ENCODE data around the gene PRKCA. TPM values are rescaled to one million over a fixed set of nuclear protein-coding genes. Genes with fewer than 3 reads are reported as not detected.
A peak's percentile ranks its signal among the peaks of the same experiment; 100 is the strongest.

Gene PRKCA
- total and polyA plus RNA-seq, 10 of the 15 experiments (the other 5 are each of a cell fraction or from before 2014, with no cell fraction given), result 0.11 to 14.6 (median 0.72) TPM

DNA sequence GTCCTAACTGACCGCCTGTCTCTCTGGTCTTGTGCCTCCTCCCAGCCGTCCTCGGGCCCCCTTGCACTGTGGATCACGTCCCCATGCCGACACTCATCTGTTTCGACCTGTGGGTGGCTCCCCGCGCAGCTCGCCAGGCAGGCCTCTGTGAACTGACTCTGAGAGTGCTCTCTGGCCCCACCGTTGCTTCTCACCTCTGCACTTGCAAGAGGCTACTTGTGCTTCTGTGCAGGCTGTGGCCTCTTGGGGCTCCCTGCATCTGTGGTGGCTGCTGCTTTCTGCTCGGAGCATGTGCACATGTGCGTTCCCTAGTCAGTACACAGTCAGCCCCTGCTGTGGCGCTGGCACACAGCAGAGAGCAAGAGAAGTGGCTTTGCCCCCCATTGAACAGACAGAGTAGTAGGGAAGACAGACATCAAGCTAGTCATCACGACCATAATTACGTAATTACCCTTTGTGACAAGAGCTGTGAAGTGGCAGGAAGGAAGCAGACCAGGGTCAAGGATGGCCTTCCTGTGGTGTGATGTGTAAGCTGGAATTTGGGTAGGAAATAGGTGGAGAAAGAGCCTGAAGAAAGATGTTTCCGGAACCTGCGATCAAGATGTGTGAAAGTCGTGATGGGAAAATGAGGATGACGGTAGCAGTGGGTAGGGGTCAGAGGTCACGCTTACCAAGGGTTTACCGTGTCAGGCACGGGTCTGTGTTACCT lies 276.5 kb downstream of the PRKCA start:
- no peaks in the 10 kb centered on the region for H3K4me1 ChIP-seq (ENCODE audit: control insufficient read depth, insufficient read depth, low read length)
- RAD21 ChIA-PET (ENCODE audit: unreplicated experiment), result no interaction called here
- CTCF ChIA-PET, result interaction anchor here (1.0 to 3.1 kb wide), 2 partner anchors 10 to 12 kb away, joined by 3 to 16 read pairs; no protein-coding TSS in a partner anchor
- no peaks in the 10 kb centered on the region for H4K20me1 ChIP-seq (ENCODE audit: control insufficient read depth, insufficient read depth)
- DNase-seq (ENCODE audit: low read depth, low spot score) (no peak), ATAC-seq (no peak), FAIRE-seq (no peak)
- H3K27ac ChIP-seq (ENCODE audit: control insufficient read depth, insufficient read depth), result no peak overlapping the region
- H3K9me3 ChIP-seq (replicated peaks; ENCODE audit: control insufficient read depth, insufficient read depth, low read length), result no peaks in the 10 kb centered on the region
- H2AFZ ChIP-seq (ENCODE audit: control insufficient read depth, low read depth, low read length), result no peak overlapping the region
- H3K79me2 ChIP-seq (ENCODE audit: control insufficient read depth, insufficient read depth, low read length), result no peaks in the 10 kb centered on the region
- BruUV-seq (replicated peaks), result no TSS peak
- TF ChIP-seq RBBP5 (conservative IDR thresholded peaks at IDR 0.05), result no peak
- TF ChIP-seq NR2F1 (conservative IDR thresholded peaks at IDR 0.05), result peak; percentile 12; the same call in 1 of the 2 replicates
- H3K27me3 ChIP-seq (replicated peaks in 1 of 2; ENCODE audit: control insufficient read depth in 2 of 2, insufficient read depth in 2 of 2, low read length in 1 of 2), result no peaks in the 10 kb centered on the region
- SMC1A ChIA-PET (ENCODE audit: uncharacterized antibody, unreplicated experiment), result interaction anchor here (1.4 kb wide), 1 partner anchor 41 kb away, joined by 3 read pairs; no protein-coding TSS in a partner anchor
- H3K4me2 ChIP-seq (ENCODE audit: control insufficient read depth, insufficient read depth), result no peak overlapping the region
- in situ Hi-C loops (cut with MboI), result no loop called here
- no peak overlapping the region for H3K4me3 ChIP-seq
- no peaks in the 10 kb centered on the region for H3K36me3 ChIP-seq (ENCODE audit: control insufficient read depth in 2 of 2, insufficient read depth in 2 of 2, low read length in 1 of 2)
- intact Hi-C loops (cut with micrococcal nuclease; ENCODE audit: unreplicated experiment), result no loop called here
- WGBS (ENCODE audit: insufficient coverage, insufficient replicate concordance, low lambda C conversion rate, missing lambda C conversion rate), result 40% methylated on average over 22 of the region's 22 CpGs
- POLR2A ChIA-PET, result no interaction called here
- H3K9ac ChIP-seq (ENCODE audit: control insufficient read depth, insufficient read depth, low read length), result no peak overlapping the region

DNA sequence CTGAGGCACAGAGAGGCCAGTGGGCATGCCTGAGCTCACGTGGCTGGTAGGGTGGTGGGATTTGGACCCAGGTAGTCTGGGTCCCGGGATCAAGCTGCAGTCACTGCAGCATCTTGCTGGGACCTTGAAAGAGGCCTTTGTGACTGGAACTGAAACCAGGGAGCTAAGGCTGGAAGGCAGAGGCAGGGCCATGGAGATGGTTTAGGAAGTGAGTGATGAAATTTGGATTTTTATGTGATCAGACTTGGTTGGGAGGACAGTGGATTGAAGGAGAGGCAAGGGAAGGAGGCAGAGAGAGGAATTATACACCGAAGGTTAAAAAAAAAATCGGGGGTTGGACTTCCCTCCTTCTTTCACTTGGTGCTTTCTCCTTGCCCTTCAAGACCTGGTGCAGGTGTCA lies 277.1 kb downstream of the PRKCA start:
- Histone ChIP-seq H3K27me3 (replicated peaks in 1 of 2; ENCODE audit: control insufficient read depth in 2 of 2, insufficient read depth in 2 of 2, low read length in 1 of 2) (no peaks in the 10 kb centered on the region), H3K79me2 (ENCODE audit: control insufficient read depth, insufficient read depth, low read length) (no peaks in the 10 kb centered on the region), H2AFZ (ENCODE audit: control insufficient read depth, low read depth, low read length) (no peak overlapping the region), H3K36me3 (ENCODE audit: control insufficient read depth in 2 of 2, insufficient read depth in 2 of 2, low read length in 1 of 2) (no peaks in the 10 kb centered on the region), H3K4me3 (no peak overlapping the region), H3K9me3 (replicated peaks; ENCODE audit: control insufficient read depth, insufficient read depth, low read length) (no peaks in the 10 kb centered on the region), H3K9ac (ENCODE audit: control insufficient read depth, insufficient read depth, low read length) (no peak overlapping the region), H3K4me1 (ENCODE audit: control insufficient read depth, insufficient read depth, low read length) (no peaks in the 10 kb centered on the region), H3K27ac (ENCODE audit: control insufficient read depth, insufficient read depth) (no peak overlapping the region), H4K20me1 (ENCODE audit: control insufficient read depth, insufficient read depth) (no peaks in the 10 kb centered on the region), H3K4me2 (ENCODE audit: control insufficient read depth, insufficient read depth) (no peak overlapping the region)
- ChIA-PET POLR2A (interaction anchor here (0.6 kb wide), 1 partner anchor 1266 kb away, joined by 4 read pairs; no protein-coding TSS in a partner anchor), RAD21 (ENCODE audit: unreplicated experiment) (interaction anchor here (0.8 kb wide), 1 partner anchor 13 kb away, joined by 3 read pairs; no protein-coding TSS in a partner anchor), CTCF (interaction anchor here (1.0 to 3.1 kb wide), 2 partner anchors 11 to 13 kb away, joined by 3 to 16 read pairs; no protein-coding TSS in a partner anchor), SMC1A (ENCODE audit: uncharacterized antibody, unreplicated experiment) (interaction anchor here (1.4 kb wide), 1 partner anchor 41 kb away, joined by 3 read pairs; no protein-coding TSS in a partner anchor)
- FAIRE-seq (no peak), ATAC-seq (no peak), DNase-seq (ENCODE audit: low read depth, low spot score) (no peak)
- no peak for TF ChIP-seq FOXM1 (IDR thresholded peaks at IDR 0.05; ENCODE audit: low read depth, low read length)
- TF ChIP-seq YY1 (IDR thresholded peaks at IDR 0.05; ENCODE audit: low read depth, low read length), result no peak
- no peak for TF ChIP-seq SMC3 (IDR thresholded peaks at IDR 0.05; ENCODE audit: borderline replicate concordance, low read length)
- no peak for TF ChIP-seq ASH2L (IDR thresholded peaks at IDR 0.05; ENCODE audit: borderline replicate concordance, low read depth)
- TF ChIP-seq, protein P1, sequence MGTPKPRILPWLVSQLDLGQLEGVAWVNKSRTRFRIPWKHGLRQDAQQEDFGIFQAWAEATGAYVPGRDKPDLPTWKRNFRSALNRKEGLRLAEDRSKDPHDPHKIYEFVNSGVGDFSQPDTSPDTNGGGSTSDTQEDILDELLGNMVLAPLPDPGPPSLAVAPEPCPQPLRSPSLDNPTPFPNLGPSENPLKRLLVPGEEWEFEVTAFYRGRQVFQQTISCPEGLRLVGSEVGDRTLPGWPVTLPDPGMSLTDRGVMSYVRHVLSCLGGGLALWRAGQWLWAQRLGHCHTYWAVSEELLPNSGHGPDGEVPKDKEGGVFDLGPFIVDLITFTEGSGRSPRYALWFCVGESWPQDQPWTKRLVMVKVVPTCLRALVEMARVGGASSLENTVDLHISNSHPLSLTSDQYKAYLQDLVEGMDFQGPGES (IDR thresholded peaks at IDR 0.05), result no peak
- TF ChIP-seq IKZF2 (IDR thresholded peaks at IDR 0.05), result no peak
- TF ChIP-seq, protein P2, sequence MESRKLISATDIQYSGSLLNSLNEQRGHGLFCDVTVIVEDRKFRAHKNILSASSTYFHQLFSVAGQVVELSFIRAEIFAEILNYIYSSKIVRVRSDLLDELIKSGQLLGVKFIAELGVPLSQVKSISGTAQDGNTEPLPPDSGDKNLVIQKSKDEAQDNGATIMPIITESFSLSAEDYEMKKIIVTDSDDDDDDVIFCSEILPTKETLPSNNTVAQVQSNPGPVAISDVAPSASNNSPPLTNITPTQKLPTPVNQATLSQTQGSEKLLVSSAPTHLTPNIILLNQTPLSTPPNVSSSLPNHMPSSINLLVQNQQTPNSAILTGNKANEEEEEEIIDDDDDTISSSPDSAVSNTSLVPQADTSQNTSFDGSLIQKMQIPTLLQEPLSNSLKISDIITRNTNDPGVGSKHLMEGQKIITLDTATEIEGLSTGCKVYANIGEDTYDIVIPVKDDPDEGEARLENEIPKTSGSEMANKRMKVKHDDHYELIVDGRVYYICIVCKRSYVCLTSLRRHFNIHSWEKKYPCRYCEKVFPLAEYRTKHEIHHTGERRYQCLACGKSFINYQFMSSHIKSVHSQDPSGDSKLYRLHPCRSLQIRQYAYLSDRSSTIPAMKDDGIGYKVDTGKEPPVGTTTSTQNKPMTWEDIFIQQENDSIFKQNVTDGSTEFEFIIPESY (IDR thresholded peaks at IDR 0.05), result no peak
- TF ChIP-seq CREM (IDR thresholded peaks at IDR 0.05; ENCODE audit: low read depth), result no peak
- TF ChIP-seq HDAC6 (IDR thresholded peaks at IDR 0.05; ENCODE audit: unreplicated experiment), result no peak
- TF ChIP-seq WRNIP1 (IDR thresholded peaks at IDR 0.05; ENCODE audit: borderline replicate concordance, low read depth, low read length), result no peak
- no peak for TF ChIP-seq GATAD2B (conservative IDR thresholded peaks at IDR 0.05; ENCODE audit: low read depth)
- TF ChIP-seq NFYB (IDR thresholded peaks at IDR 0.05; ENCODE audit: insufficient read depth, low read depth, low read length), result no peak
- TF ChIP-seq NBN (IDR thresholded peaks at IDR 0.05), result no peak
- no peak for TF ChIP-seq POLR2AphosphoS5 (IDR thresholded peaks at IDR 0.05; ENCODE audit: low read length)
- in situ Hi-C loops (cut with MboI) (no loop called here), intact Hi-C loops (cut with micrococcal nuclease; ENCODE audit: unreplicated experiment) (no loop called here)
- whole genome bisulfite sequencing (ENCODE audit: insufficient coverage, insufficient replicate concordance, low lambda C conversion rate, missing lambda C conversion rate), result 7% methylated on average over 4 of the region's 4 CpGs
- no TSS peak for BruUV-seq (replicated peaks)

Measured in GM12878 (cell line).